A673 (cell line): Measurements from ENCODE around the gene RNF26. TPM values are rescaled to one million over a fixed set of nuclear protein-coding genes. Genes with fewer than 3 reads are reported as not detected.

ENCODE experiments used
- BruUV-seq: library from RNA; stranded (reverse); fragments of 400-500 nt; replicated peaks from 2 replicates; lab custom pipeline; 2021; lab: Mats Ljungman, UMichigan
- CTCF ChIA-PET: fragments of 300-600 bp; sonication (Branson Sonifier 250); formaldehyde crosslinking; loops from one replicate; lab custom pipeline; 2022; ENCODE audit warnings: antibody characterized with exemption; lab: Charles Lee
- POLR2A ChIA-PET: fragments of 300-600 bp; sonication (Branson Sonifier 250); formaldehyde crosslinking; loops from one replicate; lab custom pipeline; 2022; ENCODE audit warnings: antibody characterized with exemption; ENCODE audit not compliant: low non-redundant PET; lab: Charles Lee
- DNase-seq: peaks from one replicate; pipeline ENCODE4 v3.0.0-alpha.2; 2015; ENCODE audit warnings: low spot score
- H3K27ac ChIP-seq: fragments of 200-600 bp; sonication (generic); 2 replicates; pipeline ENCODE4 v1.5.1; 2016; ENCODE audit warnings: mixed run types, low read depth, mild to moderate bottlenecking, mixed read lengths, antibody characterized with exemption, low read length; ENCODE audit not compliant: poor library complexity, severe bottlenecking
- H3K27me3 ChIP-seq: fragments of 200-600 bp; sonication (generic); replicated peaks from 2 replicates; pipeline ENCODE4 v1.6.1; 2017; ENCODE audit warnings: mixed run types, low read depth, mild to moderate bottlenecking, mixed read lengths, antibody characterized with exemption, low read length; ENCODE audit not compliant: insufficient read depth, poor library complexity
- H3K36me3 ChIP-seq: fragments of 200-600 bp; sonication (generic); 2 replicates; pipeline ENCODE4 v1.6.1; 2016; ENCODE audit warnings: mixed run types, mild to moderate bottlenecking, mixed read lengths, antibody characterized with exemption, low read length; ENCODE audit not compliant: insufficient read depth, poor library complexity, severe bottlenecking
- H3K4me1 ChIP-seq: fragments of 200-600 bp; sonication (generic); 2 replicates; pipeline ENCODE4 v1.6.1; 2017; ENCODE audit warnings: mixed run types, mild to moderate bottlenecking, mixed read lengths, antibody characterized with exemption, low read length; ENCODE audit not compliant: insufficient read depth, poor library complexity, severe bottlenecking
- H3K4me3 ChIP-seq: fragments of 200-600 bp; sonication (generic); 2 replicates; pipeline ENCODE4 v1.5.1; 2016; ENCODE audit warnings: low read depth, mixed run types, mild to moderate bottlenecking, mixed read lengths, low read length; ENCODE audit not compliant: poor library complexity, severe bottlenecking
- H3K9me3 ChIP-seq: fragments of 200-600 bp; sonication (generic); 2 replicates; pipeline ENCODE4 v1.6.1; 2016; ENCODE audit warnings: mixed run types, low read depth, mild to moderate bottlenecking, mixed read lengths, antibody characterized with exemption, low read length; ENCODE audit not compliant: poor library complexity, severe bottlenecking
- CTCF ChIP-seq: fragments of 300-800, 200-600 bp; sonication (generic); conservative IDR thresholded peaks from 2 replicates; pipeline ENCODE4 v1.5.1; 2017; ENCODE audit warnings: low read depth, mild to moderate bottlenecking, antibody characterized with exemption, low read length, moderate library complexity, mixed read lengths
- EZH2 ChIP-seq: fragments of 200-600 bp; sonication (generic); IDR thresholded peaks from 2 replicates; pipeline ENCODE4 v1.6.1; 2017; ENCODE audit warnings: borderline replicate concordance, low read depth, mild to moderate bottlenecking, mixed read lengths, antibody characterized with exemption, low read length; ENCODE audit not compliant: poor library complexity, severe bottlenecking
- intact Hi-C: fragments of 100-400 bp; cut with micrococcal nuclease; formaldehyde crosslinking; loops from one replicate; pipeline ENCODE4 v1.10.0; 2022; ENCODE audit not compliant: unreplicated experiment
- total RNA-seq: library from RNA; stranded (reverse); gene quantifications from 2 replicates; pipeline ENCODE4 v1.2.3, GENCODE V29; 2021

RNF26 gene
- total RNA-seq, 1 experiment from 2014 or later, result 81.3 TPM

- Histone ChIP-seq H3K27ac (no peak overlapping the region), H3K4me3 (no peak overlapping the region), H3K36me3 (no peaks in the 10 kb centered on the region), H3K4me1 (peaks cover 12% of the 10 kb centered on the region), H3K27me3 (no peaks in the 10 kb centered on the region), H3K9me3 (no peaks in the 10 kb centered on the region)
- DNase-seq, result no peak
- ChIA-PET POLR2A (no interaction called here), CTCF (interaction anchor here (0.6 to 1.3 kb wide), 2 partner anchors 14 to 135 kb away, joined by 6 to 10 read pairs; no protein-coding TSS in a partner anchor)
- TF ChIP-seq CTCF (no peak), EZH2 (no peak)
- intact Hi-C loops, result loop anchor here (5.0 kb wide), 2 partner anchors 117 to 222 kb away; partner anchors contain the start of genes CBL and DPAGT1
- no TSS peak for BruUV-seq
Measured at GRCh38 chr11:119324189-119324588, 10.1 kb upstream of the RNF26 start.

GRCh38 chr11:119329320-119329719 lies 5.0 kb upstream of the RNF26 start:
- no peak for TF ChIP-seq EZH2
- TF ChIP-seq CTCF, result no peak
- ChIA-PET CTCF (interaction anchor here (1.4 kb wide), 1 partner anchor 9 kb away, joined by 4 read pairs; no protein-coding TSS in a partner anchor), POLR2A (no interaction called here)
- no peaks in the 10 kb centered on the region for H3K36me3 ChIP-seq
- H3K9me3 ChIP-seq, result no peaks in the 10 kb centered on the region
- intact Hi-C loops, result no loop called here
- no TSS peak for BruUV-seq
- peaks cover 5% of the 10 kb centered on the region for H3K4me1 ChIP-seq
- H3K27ac ChIP-seq, result no peak overlapping the region
- no peaks in the 10 kb centered on the region for H3K27me3 ChIP-seq
- DNase-seq, result no peak
- no peak overlapping the region for H3K4me3 ChIP-seq

DNA sequence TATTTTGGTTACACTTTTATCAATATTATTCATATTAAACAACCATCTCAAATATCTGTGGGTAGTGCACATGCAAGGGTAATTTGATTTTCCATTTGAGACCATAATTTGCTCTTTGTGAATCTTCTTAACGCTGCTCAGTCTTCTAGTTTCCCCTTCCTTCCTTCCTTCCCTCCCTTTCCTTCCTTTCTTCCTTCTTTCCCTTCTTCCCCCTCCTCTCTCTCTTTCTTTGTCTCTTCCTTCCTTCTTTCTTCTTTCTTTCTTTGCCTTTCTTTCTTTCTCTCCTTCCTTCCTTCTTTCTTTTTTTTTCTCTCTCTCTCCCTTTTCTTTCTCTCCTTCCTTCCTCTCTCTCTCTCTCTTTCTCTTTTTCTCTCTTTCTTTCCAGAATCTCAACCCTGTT lies 4.1 kb upstream of the RNF26 start:
- peaks cover 8% of the 10 kb centered on the region for H3K4me1 ChIP-seq
- H3K4me3 ChIP-seq, result no peak overlapping the region
- TF ChIP-seq EZH2 (no peak), CTCF (no peak)
- intact Hi-C loops, result loop anchor here (10.0 kb wide), 1 partner anchor 425 kb away; no protein-coding TSS in a partner anchor
- ChIA-PET CTCF (interaction anchor here (1.4 kb wide), 1 partner anchor 8 kb away, joined by 4 read pairs; no protein-coding TSS in a partner anchor), POLR2A (no interaction called here)
- no peaks in the 10 kb centered on the region for H3K27me3 ChIP-seq
- BruUV-seq, result no TSS peak
- H3K9me3 ChIP-seq, result no peaks in the 10 kb centered on the region
- no peak overlapping the region for H3K27ac ChIP-seq
- DNase-seq, result no peak
- no peaks in the 10 kb centered on the region for H3K36me3 ChIP-seq
